PC-3 (cell line): ENCODE results near the gene SERPINF2.

Source experiments
- CTCF ChIP-seq: fragments of 300-600 bp; sonication (generic); conservative IDR thresholded peaks from 2 replicates; pipeline ENCODE4 v1.5.1; 2017; ENCODE audit warnings: antibody characterized with exemption, low read depth, mild to moderate bottlenecking, low read length
- EZH2 ChIP-seq: fragments of 300-600 bp; sonication (generic); IDR thresholded peaks from one replicate; pipeline ENCODE4 v1.6.1; 2017; ENCODE audit warnings: antibody characterized with exemption, mild to moderate bottlenecking, low read length; ENCODE audit not compliant: unreplicated experiment

DNA sequence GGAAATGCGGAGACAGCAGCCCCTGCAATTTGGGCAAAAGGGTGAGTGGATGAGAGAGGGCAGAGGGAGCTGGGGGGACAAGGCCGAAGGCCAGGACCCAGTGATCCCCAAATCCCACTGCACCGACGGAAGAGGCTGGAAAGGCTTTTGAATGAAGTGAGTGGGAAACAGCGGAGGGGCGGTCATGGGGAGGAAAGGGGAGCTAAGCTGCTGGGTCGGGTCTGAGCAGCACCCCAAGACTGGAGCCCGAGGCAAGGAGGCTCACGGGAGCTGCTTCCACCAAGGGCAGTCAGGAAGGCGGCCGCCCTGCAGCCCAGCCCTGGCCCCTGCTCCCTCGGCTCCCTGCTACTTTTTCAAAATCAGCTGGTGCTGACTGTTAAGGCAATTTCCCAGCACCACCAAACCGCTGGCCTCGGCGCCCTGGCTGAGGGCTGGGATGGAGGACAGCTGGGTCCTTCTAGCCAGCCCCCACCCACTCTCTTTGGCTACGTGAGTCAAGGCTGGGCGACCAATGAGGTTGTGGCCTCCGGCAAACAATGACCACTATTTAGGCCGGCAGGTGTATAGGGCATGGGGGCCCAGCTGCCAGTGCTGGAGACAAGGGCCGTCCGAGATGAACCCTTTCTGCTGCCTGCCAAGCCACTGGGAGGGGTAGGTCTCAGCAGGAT lies 19.7 kb downstream of the SERPINF2 start:
- TF ChIP-seq CTCF (no peak), EZH2 (no peak)
